ENCODE data around the gene PIK3R2. TPM values are rescaled to one million over a fixed set of nuclear protein-coding genes. Genes with fewer than 3 reads are reported as not detected.

The PIK3R2 gene
- total and polyA plus RNA-seq, 2 of the 13 experiments (the other 11 are each of a cell fraction or from before 2014, with no cell fraction given) = 18.6 to 25.3 TPM

GRCh38 chr19:18109341-18109732, 43.6 kb upstream of the PIK3R2 start (continued):
- TF ChIP-seq ZGPAT (CRISPR knock-in tag; IDR thresholded peaks at IDR 0.05) (no peak), ZBTB4 (CRISPR knock-in tag; IDR thresholded peaks at IDR 0.05; ENCODE audit: borderline replicate concordance) (no peak), MLX (CRISPR knock-in tag; IDR thresholded peaks at IDR 0.05) (no peak), USF2 (IDR thresholded peaks at IDR 0.05; ENCODE audit: low read depth, low read length) (no peak), USF2 (CRISPR knock-in tag; IDR thresholded peaks at IDR 0.05; ENCODE audit: borderline replicate concordance) (no peak), DPF2 (CRISPR knock-in tag; IDR thresholded peaks at IDR 0.05; ENCODE audit: borderline replicate concordance, low read depth) (0 out of 2 replicates have a peak, but pooled peaks have one; percentile 21), KIAA2018 (CRISPR knock-in tag; IDR thresholded peaks at IDR 0.05; ENCODE audit: borderline replicate concordance) (no peak), GZF1 (CRISPR knock-in tag; IDR thresholded peaks at IDR 0.05) (no peak), RFX1 (IDR thresholded peaks at IDR 0.05) (no peak), MLXIP (CRISPR knock-in tag; IDR thresholded peaks at IDR 0.05; ENCODE audit: borderline replicate concordance) (no peak)
